HG03571 (cell line): ENCODE measurements around the gene MYH9.
"Not testable (repeated sequence)": the region's sequence is repeated elsewhere in the genome, so short reads cannot be mapped to it uniquely, and the experiment has no call there.

Source experiments
- ATAC-seq: cut with Tn5 transposase; IDR thresholded peaks from one replicate; pipeline ENCODE4 v1.9.1; 2021; ENCODE audit not compliant: unreplicated experiment

MYH9 gene

GRCh38 chr22:36387959-36388726, at the start of gene MYH9:
Gene MYH9 (minus strand): TSS chr22:36387967. CDS start chr22:36349236, 38,731 bp downstream.
- peak; percentile 62 for ATAC-seq

- no peak for ATAC-seq
Measured at GRCh38 chr22:36435516-36436415, 48.0 kb upstream of the MYH9 start.

GRCh38 chr22:36433318-36434231, 45.8 kb upstream of the MYH9 start:
- ATAC-seq = no peak

GRCh38 chr22:36432592-36433317, 45.0 kb upstream of the MYH9 start:
- no peak for ATAC-seq

GRCh38 chr22:36431977-36432376, 44.2 kb upstream of the MYH9 start:
- no peak for ATAC-seq

GRCh38 chr22:36430863-36431262, 43.1 kb upstream of the MYH9 start:
- no peak for ATAC-seq

- not testable (repeated sequence) for ATAC-seq
Measured at GRCh38 chr22:36427952-36428351, 40.2 kb upstream of the MYH9 start.

- no peak for ATAC-seq
Measured at GRCh38 chr22:36425977-36426523, 38.3 kb upstream of the MYH9 start.

GRCh38 chr22:36424901-36425579, 37.3 kb upstream of the MYH9 start:
- no peak for ATAC-seq

- not testable (repeated sequence) for ATAC-seq
Measured at GRCh38 chr22:36424466-36424865, 36.7 kb upstream of the MYH9 start.

- no peak for ATAC-seq
Measured at GRCh38 chr22:36423461-36424404, 36.0 kb upstream of the MYH9 start.

GRCh38 chr22:36422287-36423014, 34.7 kb upstream of the MYH9 start:
- ATAC-seq = no peak

- no peak for ATAC-seq
Measured at GRCh38 chr22:36419912-36420882, 32.4 kb upstream of the MYH9 start.

GRCh38 chr22:36419177-36419911, 31.6 kb upstream of the MYH9 start:
- no peak for ATAC-seq

GRCh38 chr22:36417281-36417686, 29.5 kb upstream of the MYH9 start:
- no peak for ATAC-seq
